Measurements from ENCODE around the gene ACOXL.

DNA sequence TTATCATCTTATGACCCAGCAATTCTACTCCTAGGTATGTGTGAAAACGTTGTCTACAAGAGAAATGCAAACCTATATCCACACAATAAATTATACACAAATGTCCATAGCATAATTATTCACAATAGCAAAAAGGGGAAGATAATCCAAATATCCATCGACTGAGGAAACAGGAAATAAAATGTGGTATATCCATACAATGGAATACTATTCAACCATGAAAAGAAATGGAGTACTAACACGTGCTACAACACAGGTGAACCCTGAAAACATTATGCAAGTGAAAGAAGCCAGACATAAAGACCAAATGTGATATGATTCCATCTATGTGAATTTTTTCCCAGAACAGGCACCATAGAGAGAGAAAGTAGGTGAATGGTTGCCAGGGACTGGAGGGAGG, 72.1 kb downstream of the ACOXL start:
- TF ChIP-seq, protein P1, sequence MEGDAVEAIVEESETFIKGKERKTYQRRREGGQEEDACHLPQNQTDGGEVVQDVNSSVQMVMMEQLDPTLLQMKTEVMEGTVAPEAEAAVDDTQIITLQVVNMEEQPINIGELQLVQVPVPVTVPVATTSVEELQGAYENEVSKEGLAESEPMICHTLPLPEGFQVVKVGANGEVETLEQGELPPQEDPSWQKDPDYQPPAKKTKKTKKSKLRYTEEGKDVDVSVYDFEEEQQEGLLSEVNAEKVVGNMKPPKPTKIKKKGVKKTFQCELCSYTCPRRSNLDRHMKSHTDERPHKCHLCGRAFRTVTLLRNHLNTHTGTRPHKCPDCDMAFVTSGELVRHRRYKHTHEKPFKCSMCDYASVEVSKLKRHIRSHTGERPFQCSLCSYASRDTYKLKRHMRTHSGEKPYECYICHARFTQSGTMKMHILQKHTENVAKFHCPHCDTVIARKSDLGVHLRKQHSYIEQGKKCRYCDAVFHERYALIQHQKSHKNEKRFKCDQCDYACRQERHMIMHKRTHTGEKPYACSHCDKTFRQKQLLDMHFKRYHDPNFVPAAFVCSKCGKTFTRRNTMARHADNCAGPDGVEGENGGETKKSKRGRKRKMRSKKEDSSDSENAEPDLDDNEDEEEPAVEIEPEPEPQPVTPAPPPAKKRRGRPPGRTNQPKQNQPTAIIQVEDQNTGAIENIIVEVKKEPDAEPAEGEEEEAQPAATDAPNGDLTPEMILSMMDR (IDR thresholded peaks at IDR 0.05; ENCODE audit: low read depth, low read length, poor library complexity, severe bottlenecking): no peak
- no peak for TF ChIP-seq EZH2phosphoT487 (IDR thresholded peaks at IDR 0.05; ENCODE audit: borderline replicate concordance, low read length)
